SK-N-SH (cell line): Measurements from ENCODE around the gene POU6F2. TPM values are rescaled to one million over a fixed set of nuclear protein-coding genes. Genes with fewer than 3 reads are reported as not detected.

ENCODE experiments used
- CTCF ChIA-PET: fragments of 300-600, 350-600 bp; formaldehyde crosslinking; extraction: SDS; loops from one replicate; lab custom pipeline; 2021; lab: Yijun Ruan, JAX
- POLR2A ChIA-PET: fragments of 350-600 bp; sonication (Branson Sonifier 250); formaldehyde crosslinking; extraction: SDS; loops from one replicate; lab custom pipeline; 2020; ENCODE audit warnings: antibody characterized with exemption, inconsistent platforms; lab: Yijun Ruan, JAX
- DNase-seq: peaks from one replicate; pipeline ENCODE4 v3.0.0; 2012
- H2AFZ ChIP-seq: fragments of 200-600 bp; sonication (generic); 2 replicates; pipeline ENCODE4 v1.8.1; 2016; ENCODE audit warnings: antibody characterized with exemption, mild to moderate bottlenecking, low read depth
- H3F3A ChIP-seq: fragments of 200-600 bp; sonication (generic); replicated peaks from 2 replicates; pipeline ENCODE3; 2016; ENCODE audit warnings: antibody characterized with exemption, mild to moderate bottlenecking; ENCODE audit not compliant: insufficient read depth
- H3K27ac ChIP-seq, 2 experiments: fragments of 200-500 bp in 1 of 2; fragments of 200-600 bp in 1 of 2; sonication (Bioruptor generic) in 1 of 2; sonication (generic), shearing (Covaris generic) in 1 of 2; 2 replicates each; pipeline versions ENCODE4 v1.5.1 to v1.6.1; 2014 to 2016; ENCODE audit warnings: low read depth in 2 of 2, inconsistent platforms in 1 of 2, low read length in 1 of 2, mild to moderate bottlenecking in 1 of 2, mixed read lengths in 1 of 2
- H3K27me3 ChIP-seq: fragments of 200-600 bp; sonication (generic), shearing (Covaris generic); 2 replicates; pipeline ENCODE4 v1.6.1; 2016; ENCODE audit warnings: mixed run types; ENCODE audit not compliant: insufficient read depth
- H3K36me3 ChIP-seq, 2 experiments: fragments of 200-500 bp in 1 of 2; fragments of 200-600 bp in 1 of 2; sonication (Bioruptor generic) in 1 of 2; sonication (generic) in 1 of 2; replicated peaks in 1 of 2; 2 replicates each; pipeline versions ENCODE3 to v1.5.1; 2014 to 2016; ENCODE audit warnings: low read length in 1 of 2, mild to moderate bottlenecking in 1 of 2; ENCODE audit not compliant: insufficient read depth in 2 of 2, control insufficient read depth in 1 of 2
- H3K4me1 ChIP-seq, 2 experiments: fragments of 200-500 bp in 1 of 2; fragments of 200-600 bp in 1 of 2; sonication (Bioruptor generic) in 1 of 2; sonication (generic), shearing (Covaris generic) in 1 of 2; 2 replicates each; pipeline versions ENCODE4 v1.5.1 to v1.6.1; 2014 to 2016; ENCODE audit warnings: low read depth in 1 of 2, low read length in 1 of 2, mixed run types in 1 of 2; ENCODE audit not compliant: insufficient read depth in 2 of 2, control insufficient read depth in 1 of 2
- H3K4me2 ChIP-seq: fragments of 200-600 bp; sonication (generic), shearing (Covaris generic); 2 replicates; pipeline ENCODE4 v1.6.1; 2017; ENCODE audit warnings: mixed run types
- H3K4me3 ChIP-seq, 2 experiments: fragments of 200-500 bp in 1 of 2; fragments of 200-600 bp in 1 of 2; sonication (Bioruptor generic) in 1 of 2; sonication (generic), shearing (Covaris generic) in 1 of 2; 2 replicates each; pipeline versions ENCODE4 v1.5.1 to v1.8.1; 2014 to 2016; ENCODE audit warnings: low read depth in 2 of 2, inconsistent platforms in 1 of 2, low read length in 1 of 2, mild to moderate bottlenecking in 1 of 2, mixed read lengths in 1 of 2, moderate library complexity in 1 of 2
- H3K79me2 ChIP-seq: fragments of 200-600 bp; sonication (generic); 2 replicates; pipeline ENCODE4 v1.8.1; 2017; ENCODE audit warnings: mild to moderate bottlenecking; ENCODE audit not compliant: insufficient read depth
- H3K9ac ChIP-seq: fragments of 200-600 bp; sonication (generic); 2 replicates; pipeline ENCODE4 v1.6.1; 2017; ENCODE audit warnings: mixed run types
- H3K9me2 ChIP-seq: fragments of 200-600 bp; sonication (generic); 2 replicates; pipeline ENCODE4 v1.6.1; 2017; ENCODE audit warnings: mixed run types
- H3K9me3 ChIP-seq: fragments of 200-600 bp; sonication (generic); 2 replicates; pipeline ENCODE4 v1.6.1; 2017; ENCODE audit warnings: mixed run types, mild to moderate bottlenecking, moderate library complexity
- H4K20me1 ChIP-seq: fragments of 200-600 bp; sonication (generic); 2 replicates; pipeline ENCODE4 v1.6.1; 2017; ENCODE audit warnings: mild to moderate bottlenecking, mixed run types; ENCODE audit not compliant: insufficient read depth
- EP300 ChIP-seq, 2 experiments: IDR thresholded peaks; 2 replicates each; pipeline versions ENCODE4 v1.4.0 to v1.6.1; 2012; ENCODE audit warnings: borderline replicate concordance in 1 of 2, low read depth in 1 of 2, low read length in 1 of 2
- FOSL2 ChIP-seq: IDR thresholded peaks from 2 replicates; pipeline ENCODE4 v1.4.0; 2012; ENCODE audit warnings: low read depth, mild to moderate bottlenecking, moderate library complexity, borderline replicate concordance
- GABPA ChIP-seq: IDR thresholded peaks from 2 replicates; pipeline ENCODE4 v1.4.0; 2012; ENCODE audit warnings: low read depth, mild to moderate bottlenecking
- NRF1 ChIP-seq: IDR thresholded peaks from 2 replicates; pipeline ENCODE4 v1.6.1; 2012; ENCODE audit warnings: low read depth, mild to moderate bottlenecking, low read length
- POLR2AphosphoS5 ChIP-seq: IDR thresholded peaks from 2 replicates; pipeline ENCODE4 v1.6.1; 2012; ENCODE audit warnings: low read depth, low read length
- RAD21 ChIP-seq: IDR thresholded peaks from 2 replicates; pipeline ENCODE4 v1.6.1; 2012; ENCODE audit warnings: mild to moderate bottlenecking, low read length
- RCOR1 ChIP-seq: fragments of 150-350 bp; IDR thresholded peaks from 2 replicates; pipeline ENCODE4 v1.6.1; 2017; ENCODE audit warnings: antibody characterized with exemption, low read length
- RXRA ChIP-seq: IDR thresholded peaks from 2 replicates; pipeline ENCODE4 v1.4.0; 2012; ENCODE audit warnings: low read depth, mild to moderate bottlenecking, borderline replicate concordance
- TEAD4 ChIP-seq: IDR thresholded peaks from 2 replicates; pipeline ENCODE4 v1.4.0; 2012; ENCODE audit warnings: mild to moderate bottlenecking, borderline replicate concordance; ENCODE audit not compliant: insufficient read depth
- WGBS: methylation state at CpG from one replicate; pipeline ENCODE4 v1.1.6; 2017; ENCODE audit warnings: low lambda C conversion rate; 5-methylcytosine and 5-hydroxymethylcytosine counted together
- polyA plus RNA-seq, 3 experiments: library from polyadenylated mRNA; depleted of rRNA; stranded (reverse); fragments of >200 nt; gene quantifications; 2 replicates each; pipeline ENCODE4 v1.2.3, GENCODE V29; 2012
- TF ChIP-seq, protein P1 (sequence below): fragments of 200-600 bp; sonication (generic); IDR thresholded peaks from 2 replicates; pipeline ENCODE4 v1.6.1; 2017; ENCODE audit warnings: antibody characterized with exemption, mild to moderate bottlenecking, moderate library complexity
- TF ChIP-seq, protein P2 (sequence below): IDR thresholded peaks from 2 replicates; pipeline ENCODE4 v1.4.0; 2012; ENCODE audit warnings: low read depth

The POU6F2 gene
- polyA plus RNA-seq, 1 of the 3 experiments (the other 2 are of a cell fraction), result under 0.01 TPM

DNA sequence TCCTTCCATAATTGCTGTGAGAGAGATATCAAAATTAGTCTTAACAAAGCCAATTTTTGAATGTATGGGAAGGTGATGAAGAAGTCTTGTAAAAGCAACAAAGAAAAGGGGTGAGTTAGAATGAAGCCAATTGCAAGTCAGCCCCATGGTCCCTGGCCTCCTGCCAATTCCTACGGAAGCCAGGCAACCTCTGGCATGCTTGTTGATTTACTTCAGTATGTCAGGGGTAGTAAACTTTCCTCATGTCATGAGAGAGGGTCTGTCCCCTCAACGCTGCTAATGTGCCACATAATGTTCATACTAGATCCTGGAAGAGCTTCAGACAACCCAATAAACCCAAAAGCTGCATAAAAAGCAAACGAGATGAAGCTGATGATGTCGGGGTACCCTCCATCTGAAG, 429.4 kb downstream of the POU6F2 start:
- peaks cover 46% of the 10 kb centered on the region; the same call in 1 of the 2 replicates for H3K27me3 ChIP-seq
- H3K9me3 ChIP-seq, result no peaks in the 10 kb centered on the region
- DNase-seq, result no peak
- 2% methylated on average over 4 of the region's 4 CpGs for WGBS
- H3K27ac ChIP-seq, result no peak overlapping the region
- H3K4me3 ChIP-seq, result no peak overlapping the region
- POLR2A ChIA-PET, result no interaction called here
- CTCF ChIA-PET, result no interaction called here
- no peaks in the 10 kb centered on the region for H3K36me3 ChIP-seq
- H3K4me2 ChIP-seq, result no peak overlapping the region
- H4K20me1 ChIP-seq, result no peaks in the 10 kb centered on the region
- peaks cover 4% of the 10 kb centered on the region; the same call in 1 of the 2 replicates for H3K9me2 ChIP-seq
- H3K79me2 ChIP-seq, result no peaks in the 10 kb centered on the region
- no peak overlapping the region for H3K9ac ChIP-seq
- TF ChIP-seq POLR2AphosphoS5 (no peak), RCOR1 (no peak), TEAD4 (no peak), NRF1 (no peak)
- TF ChIP-seq, protein P1, sequence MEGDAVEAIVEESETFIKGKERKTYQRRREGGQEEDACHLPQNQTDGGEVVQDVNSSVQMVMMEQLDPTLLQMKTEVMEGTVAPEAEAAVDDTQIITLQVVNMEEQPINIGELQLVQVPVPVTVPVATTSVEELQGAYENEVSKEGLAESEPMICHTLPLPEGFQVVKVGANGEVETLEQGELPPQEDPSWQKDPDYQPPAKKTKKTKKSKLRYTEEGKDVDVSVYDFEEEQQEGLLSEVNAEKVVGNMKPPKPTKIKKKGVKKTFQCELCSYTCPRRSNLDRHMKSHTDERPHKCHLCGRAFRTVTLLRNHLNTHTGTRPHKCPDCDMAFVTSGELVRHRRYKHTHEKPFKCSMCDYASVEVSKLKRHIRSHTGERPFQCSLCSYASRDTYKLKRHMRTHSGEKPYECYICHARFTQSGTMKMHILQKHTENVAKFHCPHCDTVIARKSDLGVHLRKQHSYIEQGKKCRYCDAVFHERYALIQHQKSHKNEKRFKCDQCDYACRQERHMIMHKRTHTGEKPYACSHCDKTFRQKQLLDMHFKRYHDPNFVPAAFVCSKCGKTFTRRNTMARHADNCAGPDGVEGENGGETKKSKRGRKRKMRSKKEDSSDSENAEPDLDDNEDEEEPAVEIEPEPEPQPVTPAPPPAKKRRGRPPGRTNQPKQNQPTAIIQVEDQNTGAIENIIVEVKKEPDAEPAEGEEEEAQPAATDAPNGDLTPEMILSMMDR, result no peak
- TF ChIP-seq, all 33 proteins: peak for 0
- no peak overlapping the region for H2AFZ ChIP-seq
- H3F3A ChIP-seq, result no peaks in the 10 kb centered on the region
- H3K4me1 ChIP-seq, result no peaks in the 10 kb centered on the region

DNA sequence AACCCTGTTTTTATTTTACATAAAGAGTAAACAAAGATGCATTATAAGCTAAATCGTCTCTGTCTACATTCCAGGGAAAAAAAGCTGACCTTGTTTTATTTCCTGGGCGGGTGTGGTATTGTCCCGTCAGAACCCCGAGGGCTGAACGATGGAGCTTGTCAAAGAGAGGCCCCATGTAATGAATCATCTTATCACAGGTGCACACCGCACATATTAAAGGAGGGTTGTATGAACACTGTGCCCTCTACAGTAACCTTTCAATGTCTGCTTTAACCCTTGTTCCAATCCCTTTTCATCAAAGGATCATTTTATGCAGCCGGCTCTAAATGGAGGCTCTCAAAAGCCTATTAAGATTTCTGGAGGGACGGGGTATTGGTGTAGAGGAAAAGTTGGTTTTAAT, 430.0 kb downstream of the POU6F2 start:
- Histone ChIP-seq H3K4me1 (no peaks in the 10 kb centered on the region), H2AFZ (no peak overlapping the region), H3K4me2 (no peak overlapping the region), H3K4me3 (no peak overlapping the region), H3K9me2 (peaks cover 4% of the 10 kb centered on the region; the same call in 1 of the 2 replicates), H3K79me2 (no peaks in the 10 kb centered on the region), H4K20me1 (no peaks in the 10 kb centered on the region), H3K27ac (no peak overlapping the region), H3K36me3 (no peaks in the 10 kb centered on the region), H3F3A (no peaks in the 10 kb centered on the region), H3K9ac (no peak overlapping the region), H3K9me3 (no peaks in the 10 kb centered on the region), H3K27me3 (peaks cover 46% of the 10 kb centered on the region; the same call in 1 of the 2 replicates)
- POLR2A ChIA-PET, result no interaction called here
- DNase-seq, result no peak
- no peak for TF ChIP-seq RAD21
- WGBS, result 47% methylated on average over 8 of the region's 8 CpGs
- CTCF ChIA-PET, result interaction anchor here (0.7 kb wide), 1 partner anchor 15 kb away, joined by 3 read pairs; no protein-coding TSS in a partner anchor

DNA sequence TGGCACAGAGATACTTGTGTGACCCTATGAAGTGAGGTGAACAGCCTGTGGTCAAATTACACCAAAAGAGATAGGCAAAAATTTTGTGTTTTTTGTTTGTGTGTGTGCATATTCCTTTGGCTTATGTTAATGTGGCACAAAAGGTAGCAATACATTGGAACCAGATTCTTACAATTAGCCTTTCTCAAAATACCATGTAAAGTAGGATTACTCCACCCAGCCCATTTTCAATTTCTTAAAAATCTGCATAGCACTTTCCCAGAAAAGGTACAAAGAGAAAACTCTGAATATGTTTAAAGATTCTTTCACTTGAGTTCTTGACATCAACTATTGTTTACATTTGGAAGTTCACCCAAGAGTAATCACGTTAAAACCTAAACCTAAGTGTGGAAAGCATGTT, 431.2 kb downstream of the POU6F2 start:
- no peaks in the 10 kb centered on the region for H3K9me3 ChIP-seq
- H4K20me1 ChIP-seq, result no peaks in the 10 kb centered on the region
- peaks cover 0 to 2% of the 10 kb centered on the region in 2 experiments; a peak in 1 of 4 replicates for H3K4me1 ChIP-seq
- CTCF ChIA-PET, result no interaction called here
- peaks cover 4% of the 10 kb centered on the region; the same call in 1 of the 2 replicates for H3K9me2 ChIP-seq
- H3K4me3 ChIP-seq, result no peak overlapping the region
- no peak overlapping the region for H3K4me2 ChIP-seq
- no peak overlapping the region for H3K9ac ChIP-seq
- no peak for TF ChIP-seq EP300 (IDR thresholded peaks at IDR 0.05; ENCODE audit: borderline replicate concordance in 1 of 2, low read depth in 1 of 2, low read length in 1 of 2)
- no peak for TF ChIP-seq FOSL2
- no peak for TF ChIP-seq RXRA
- TF ChIP-seq, protein P2, sequence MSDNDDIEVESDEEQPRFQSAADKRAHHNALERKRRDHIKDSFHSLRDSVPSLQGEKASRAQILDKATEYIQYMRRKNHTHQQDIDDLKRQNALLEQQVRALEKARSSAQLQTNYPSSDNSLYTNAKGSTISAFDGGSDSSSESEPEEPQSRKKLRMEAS, result no peak
- no peak for TF ChIP-seq GABPA
- TF ChIP-seq, all 33 proteins: peak for 0
- 5% methylated on average over 1 of the region's 1 CpG for WGBS
- DNase-seq, result no peak
- peaks cover 52% of the 10 kb centered on the region; the same call in 1 of the 2 replicates for H3K27me3 ChIP-seq
- POLR2A ChIA-PET, result no interaction called here
- no peaks in the 10 kb centered on the region for H3K36me3 ChIP-seq
- H2AFZ ChIP-seq, result no peak overlapping the region
- no peaks in the 10 kb centered on the region for H3K79me2 ChIP-seq
- no peak overlapping the region for H3K27ac ChIP-seq
- peaks cover 4% of the 10 kb centered on the region for H3F3A ChIP-seq
